Measurements from ENCODE around the gene NOP56. TPM values are rescaled to one million over a fixed set of nuclear protein-coding genes. Genes with fewer than 3 reads are reported as not detected.
"Not testable (repeated sequence)": the region's sequence is repeated elsewhere in the genome, so short reads cannot be mapped to it uniquely, and the experiment has no call there.

NOP56 gene
- total and polyA plus RNA-seq, 4 donors: 46.8 to 138 (median 85.0) TPM

DNA sequence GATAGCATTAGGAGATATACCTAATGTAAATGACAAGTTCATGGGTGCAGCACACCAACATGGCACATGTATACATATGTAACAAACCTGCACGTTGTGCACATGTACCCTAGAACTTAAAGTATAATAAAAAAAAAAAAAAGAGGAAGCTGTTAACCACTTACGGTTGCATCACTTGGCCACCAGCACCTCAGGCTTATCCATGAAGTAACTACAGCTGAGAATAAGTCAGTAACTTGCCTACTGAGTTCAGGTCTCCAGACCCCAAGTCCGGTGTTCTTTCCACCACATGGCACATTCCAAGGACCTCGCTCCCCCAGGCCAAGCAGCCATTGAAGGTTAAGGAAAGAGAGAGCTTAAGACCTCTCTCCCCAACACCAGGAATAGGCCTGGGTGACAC is 32.4 kb downstream of the NOP56 start:
- ATAC-seq (ENCODE audit: low FRiP score); H3K4me3 ChIP-seq (ENCODE audit: low read length in 2 of 2); H3K36me3 ChIP-seq (ENCODE audit: control insufficient read depth in 1 of 2, insufficient read depth in 2 of 2, low read length in 1 of 2); H3K9me3 ChIP-seq (ENCODE audit: control insufficient read depth, low read length); H3K27me3 ChIP-seq (ENCODE audit: control insufficient read depth in 1 of 2, insufficient read depth in 2 of 2, low read length in 1 of 2); H3K27ac ChIP-seq (ENCODE audit: low read depth in 1 of 2, low read length in 2 of 2); H3K4me1 ChIP-seq (ENCODE audit: control insufficient read depth in 1 of 2, insufficient read depth in 2 of 2, low read length in 2 of 2); intact Hi-C loops (cut with DNase I): not testable (repeated sequence)
- peak in 1 of 2 donors; percentile 37 for DNase-seq
- WGBS, 2 donors: 78 to 83% methylated on average over 3 to 4 of the region's 4 CpGs

DNA sequence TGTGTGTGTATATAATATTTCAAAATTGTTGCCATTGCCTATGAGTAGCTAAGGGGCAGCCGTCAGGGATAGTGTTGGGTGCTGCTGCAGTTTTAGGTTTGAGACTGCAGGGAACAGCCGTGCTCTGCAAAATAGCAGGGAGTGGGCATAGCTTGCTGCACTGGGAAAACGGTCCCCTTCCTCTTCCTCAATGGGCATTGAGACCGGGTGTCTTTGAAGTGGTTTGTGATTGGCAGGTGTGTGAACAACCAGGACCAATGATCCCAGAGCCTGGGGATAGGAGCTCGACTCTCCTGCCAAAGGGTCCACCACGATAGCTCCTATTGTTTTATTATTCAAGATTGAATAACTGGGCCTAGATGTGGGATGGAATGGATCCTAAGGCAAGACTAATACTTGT is 35.1 kb downstream of the NOP56 start:
- Histone ChIP-seq H3K27me3 (ENCODE audit: control insufficient read depth in 1 of 2, insufficient read depth in 2 of 2, low read length in 1 of 2) (no peaks in the 10 kb centered on the region), H3K27ac (ENCODE audit: low read depth in 1 of 2, low read length in 2 of 2) (no peak overlapping the region), H3K4me3 (ENCODE audit: low read length in 2 of 2) (no peak overlapping the region), H3K9me3 (ENCODE audit: control insufficient read depth, low read length) (no peaks in the 10 kb centered on the region), H3K4me1 (ENCODE audit: control insufficient read depth in 1 of 2, insufficient read depth in 2 of 2, low read length in 2 of 2) (no peaks in the 10 kb centered on the region), H3K36me3 (ENCODE audit: control insufficient read depth in 1 of 2, insufficient read depth in 2 of 2, low read length in 1 of 2) (no peaks in the 10 kb centered on the region)
- DNase-seq (peak in 1 of 2 donors; percentile 24), ATAC-seq (ENCODE audit: low FRiP score) (no peak)
- 45 to 55% methylated on average over 6 of the region's 6 CpGs for WGBS, 2 donors
- intact Hi-C loops (cut with DNase I): no loop called here

DNA sequence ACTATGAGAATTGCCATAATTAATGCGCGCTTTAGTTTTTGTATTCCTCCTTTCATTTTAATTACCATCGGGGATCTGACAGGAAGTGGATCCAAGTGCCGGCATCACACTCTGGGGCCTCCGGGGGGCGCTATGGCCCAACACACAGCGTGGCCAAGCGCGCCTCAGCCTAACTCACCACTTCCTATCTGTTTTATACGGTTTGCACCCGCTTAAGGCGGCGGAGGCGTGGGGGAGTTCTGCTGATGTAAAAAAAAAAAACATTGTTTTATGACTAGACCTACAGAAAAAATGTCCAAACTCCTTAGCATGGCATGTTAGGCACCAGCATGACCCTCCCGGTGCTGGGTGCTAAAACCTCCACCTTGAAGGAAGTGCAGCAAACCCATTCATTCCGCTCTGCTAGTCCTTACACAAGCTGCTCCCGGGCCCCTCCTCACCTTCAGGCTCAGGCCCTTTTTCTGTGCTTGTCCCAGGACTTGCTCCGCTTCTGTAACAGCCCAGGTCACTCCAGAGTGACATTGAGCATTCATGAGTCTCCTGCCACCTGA is 35.7 kb downstream of the NOP56 start:
- Histone ChIP-seq H3K9me3 (ENCODE audit: control insufficient read depth, low read length) (no peaks in the 10 kb centered on the region), H3K36me3 (ENCODE audit: control insufficient read depth in 1 of 2, insufficient read depth in 2 of 2, low read length in 1 of 2) (no peaks in the 10 kb centered on the region), H3K4me3 (ENCODE audit: low read length in 2 of 2) (no peak overlapping the region), H3K27ac (ENCODE audit: low read depth in 1 of 2, low read length in 2 of 2) (no peak overlapping the region), H3K4me1 (ENCODE audit: control insufficient read depth in 1 of 2, insufficient read depth in 2 of 2, low read length in 2 of 2) (no peaks in the 10 kb centered on the region), H3K27me3 (ENCODE audit: control insufficient read depth in 1 of 2, insufficient read depth in 2 of 2, low read length in 1 of 2) (no peaks in the 10 kb centered on the region)
- DNase-seq (peak in 1 of 2 donors; percentile 78), ATAC-seq (ENCODE audit: low FRiP score) (no peak)
- WGBS, 2 donors: 32 to 38% methylated on average over 18 of the region's 18 CpGs
- intact Hi-C loops (cut with DNase I): no loop called here

DNA sequence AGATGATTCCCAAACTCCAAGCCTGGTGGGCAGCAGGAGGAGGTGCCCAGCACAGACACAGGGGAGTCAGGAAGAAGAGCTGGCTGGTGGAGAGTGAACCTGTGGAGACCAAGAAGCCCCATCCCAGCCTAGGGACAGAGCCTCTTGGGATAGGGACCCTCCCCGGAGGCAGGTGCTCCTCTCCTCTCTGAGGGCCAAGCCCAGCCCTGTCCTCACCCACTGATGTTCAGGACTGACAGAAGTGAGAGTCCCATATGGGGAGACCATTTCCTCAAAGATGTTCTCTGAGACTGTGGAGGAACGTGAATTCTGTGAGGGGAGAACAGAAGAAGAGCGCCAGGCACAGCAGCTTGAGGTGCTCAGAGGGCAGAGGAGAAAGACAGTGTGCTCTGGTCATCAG is 37.8 kb downstream of the NOP56 start:
- no peak for ATAC-seq (ENCODE audit: low FRiP score)
- no peaks in the 10 kb centered on the region for H3K4me1 ChIP-seq (ENCODE audit: control insufficient read depth in 1 of 2, insufficient read depth in 2 of 2, low read length in 2 of 2)
- peak in 1 of 2 donors; percentile 32 for DNase-seq
- 90 to 91% methylated on average over 3 of the region's 3 CpGs for WGBS, 2 donors
- no peaks in the 10 kb centered on the region for H3K27me3 ChIP-seq (ENCODE audit: control insufficient read depth in 1 of 2, insufficient read depth in 2 of 2, low read length in 1 of 2)
- no peak overlapping the region for H3K4me3 ChIP-seq (ENCODE audit: low read length in 2 of 2)
- H3K27ac ChIP-seq (ENCODE audit: low read depth in 1 of 2, low read length in 2 of 2): no peak overlapping the region
- intact Hi-C loops (cut with DNase I): loop anchor here in 1 of 2 donors (5.0 kb wide), 1 partner anchor 162 kb away; no protein-coding TSS in a partner anchor
- H3K36me3 ChIP-seq (ENCODE audit: control insufficient read depth in 1 of 2, insufficient read depth in 2 of 2, low read length in 1 of 2): no peaks in the 10 kb centered on the region
- H3K9me3 ChIP-seq (ENCODE audit: control insufficient read depth, low read length): no peaks in the 10 kb centered on the region

DNA sequence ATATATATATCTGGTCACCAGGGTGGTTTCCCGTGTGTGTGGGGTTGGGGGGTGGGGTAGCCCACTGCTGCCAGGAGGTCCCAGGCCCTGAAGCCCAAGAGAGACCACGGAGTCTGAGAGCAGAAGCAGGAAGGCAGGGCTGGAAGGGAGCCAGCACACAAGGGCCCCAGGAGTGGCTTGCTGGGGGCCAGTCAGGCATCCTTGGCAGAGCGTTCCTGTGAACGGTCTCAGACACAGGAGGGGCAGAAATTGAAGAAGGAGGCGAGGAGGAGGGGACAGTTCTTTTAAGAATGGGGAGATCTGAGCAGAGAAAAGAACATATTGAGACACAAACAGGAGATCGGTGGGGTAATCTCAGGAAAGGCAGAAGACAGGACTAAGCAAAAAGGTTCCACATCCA is 38.3 kb downstream of the NOP56 start:
- WGBS, 2 donors: 83 to 84% methylated on average over 6 of the region's 6 CpGs
- H3K27me3 ChIP-seq (ENCODE audit: control insufficient read depth in 1 of 2, insufficient read depth in 2 of 2, low read length in 1 of 2): no peaks in the 10 kb centered on the region
- DNase-seq (peak in 1 of 2 donors; percentile 72), ATAC-seq (ENCODE audit: low FRiP score) (no peak)
- H3K4me1 ChIP-seq (ENCODE audit: control insufficient read depth in 1 of 2, insufficient read depth in 2 of 2, low read length in 2 of 2): no peaks in the 10 kb centered on the region
- no peaks in the 10 kb centered on the region for H3K9me3 ChIP-seq (ENCODE audit: control insufficient read depth, low read length)
- H3K27ac ChIP-seq (ENCODE audit: low read depth in 1 of 2, low read length in 2 of 2): no peak overlapping the region
- no peak overlapping the region for H3K4me3 ChIP-seq (ENCODE audit: low read length in 2 of 2)
- no peaks in the 10 kb centered on the region for H3K36me3 ChIP-seq (ENCODE audit: control insufficient read depth in 1 of 2, insufficient read depth in 2 of 2, low read length in 1 of 2)
- intact Hi-C loops (cut with DNase I): loop anchor here in 1 of 2 donors (5.0 kb wide), 1 partner anchor 162 kb away; no protein-coding TSS in a partner anchor

DNA sequence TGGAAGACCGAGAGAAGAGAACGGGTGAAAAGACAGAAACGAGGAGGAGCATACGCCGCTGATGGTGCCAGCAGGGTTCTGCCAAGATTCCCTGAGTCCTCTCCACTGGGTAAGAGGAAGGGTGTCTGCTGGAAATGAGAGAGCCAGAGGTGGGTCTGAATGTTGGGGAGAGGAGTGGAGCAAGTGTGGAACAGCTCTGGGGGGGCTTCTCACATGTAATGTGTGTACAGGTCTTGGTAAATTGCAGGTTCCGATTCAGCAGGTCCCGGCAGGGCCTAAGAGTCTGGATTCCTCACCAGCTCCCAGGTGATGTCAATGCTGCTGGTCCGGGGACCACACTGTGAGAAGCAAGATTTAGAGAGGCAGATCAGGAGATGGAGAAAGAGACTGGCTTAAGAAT is 38.7 kb downstream of the NOP56 start:
- no peaks in the 10 kb centered on the region for H3K27me3 ChIP-seq (ENCODE audit: control insufficient read depth in 1 of 2, insufficient read depth in 2 of 2, low read length in 1 of 2)
- no peaks in the 10 kb centered on the region for H3K4me1 ChIP-seq (ENCODE audit: control insufficient read depth in 1 of 2, insufficient read depth in 2 of 2, low read length in 2 of 2)
- H3K36me3 ChIP-seq (ENCODE audit: control insufficient read depth in 1 of 2, insufficient read depth in 2 of 2, low read length in 1 of 2): no peaks in the 10 kb centered on the region
- intact Hi-C loops (cut with DNase I): loop anchor here in 1 of 2 donors (5.0 kb wide), 1 partner anchor 161 kb away; no protein-coding TSS in a partner anchor
- ATAC-seq (ENCODE audit: low FRiP score) (no peak), DNase-seq (peak in 1 of 2 donors; percentile 23)
- 83 to 85% methylated on average over 8 of the region's 8 CpGs for WGBS, 2 donors
- no peak overlapping the region for H3K4me3 ChIP-seq (ENCODE audit: low read length in 2 of 2)
- no peak overlapping the region for H3K27ac ChIP-seq (ENCODE audit: low read depth in 1 of 2, low read length in 2 of 2)
- no peaks in the 10 kb centered on the region for H3K9me3 ChIP-seq (ENCODE audit: control insufficient read depth, low read length)

DNA sequence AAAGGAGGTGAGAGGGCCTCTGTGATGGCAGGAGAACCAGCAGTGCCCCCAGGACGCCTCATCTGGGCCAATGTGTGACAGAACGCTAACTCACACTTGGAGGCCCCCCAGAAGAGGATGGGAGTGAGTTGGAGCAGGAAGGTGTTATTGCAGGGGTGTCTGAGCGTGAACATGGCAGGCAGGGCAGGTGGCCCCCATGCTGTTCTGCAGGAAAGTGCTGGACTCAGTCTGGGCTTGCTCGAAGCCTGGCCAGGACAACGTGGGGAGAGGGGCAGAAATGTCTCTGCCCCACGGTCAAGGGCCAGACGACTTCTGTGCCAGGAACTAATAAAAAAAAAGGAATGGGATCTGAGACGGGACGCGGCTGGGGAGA is 39.2 kb downstream of the NOP56 start:
- Histone ChIP-seq H3K4me1 (ENCODE audit: control insufficient read depth in 1 of 2, insufficient read depth in 2 of 2, low read length in 2 of 2) (no peaks in the 10 kb centered on the region), H3K27ac (ENCODE audit: low read depth in 1 of 2, low read length in 2 of 2) (peak overlapping the region in 1 of 2 donors; percentile 53), H3K27me3 (ENCODE audit: control insufficient read depth in 1 of 2, insufficient read depth in 2 of 2, low read length in 1 of 2) (no peaks in the 10 kb centered on the region), H3K4me3 (ENCODE audit: low read length in 2 of 2) (no peak overlapping the region), H3K36me3 (ENCODE audit: control insufficient read depth in 1 of 2, insufficient read depth in 2 of 2, low read length in 1 of 2) (no peaks in the 10 kb centered on the region), H3K9me3 (ENCODE audit: control insufficient read depth, low read length) (no peaks in the 10 kb centered on the region)
- no peak for ATAC-seq (ENCODE audit: low FRiP score)
- intact Hi-C loops (cut with DNase I): loop anchor here in 1 of 2 donors (5.0 kb wide), 1 partner anchor 161 kb away; no protein-coding TSS in a partner anchor
- 50 to 52% methylated on average over 10 of the region's 10 CpGs for WGBS, 2 donors
- peak in 1 of 2 donors; percentile 62 for DNase-seq

DNA sequence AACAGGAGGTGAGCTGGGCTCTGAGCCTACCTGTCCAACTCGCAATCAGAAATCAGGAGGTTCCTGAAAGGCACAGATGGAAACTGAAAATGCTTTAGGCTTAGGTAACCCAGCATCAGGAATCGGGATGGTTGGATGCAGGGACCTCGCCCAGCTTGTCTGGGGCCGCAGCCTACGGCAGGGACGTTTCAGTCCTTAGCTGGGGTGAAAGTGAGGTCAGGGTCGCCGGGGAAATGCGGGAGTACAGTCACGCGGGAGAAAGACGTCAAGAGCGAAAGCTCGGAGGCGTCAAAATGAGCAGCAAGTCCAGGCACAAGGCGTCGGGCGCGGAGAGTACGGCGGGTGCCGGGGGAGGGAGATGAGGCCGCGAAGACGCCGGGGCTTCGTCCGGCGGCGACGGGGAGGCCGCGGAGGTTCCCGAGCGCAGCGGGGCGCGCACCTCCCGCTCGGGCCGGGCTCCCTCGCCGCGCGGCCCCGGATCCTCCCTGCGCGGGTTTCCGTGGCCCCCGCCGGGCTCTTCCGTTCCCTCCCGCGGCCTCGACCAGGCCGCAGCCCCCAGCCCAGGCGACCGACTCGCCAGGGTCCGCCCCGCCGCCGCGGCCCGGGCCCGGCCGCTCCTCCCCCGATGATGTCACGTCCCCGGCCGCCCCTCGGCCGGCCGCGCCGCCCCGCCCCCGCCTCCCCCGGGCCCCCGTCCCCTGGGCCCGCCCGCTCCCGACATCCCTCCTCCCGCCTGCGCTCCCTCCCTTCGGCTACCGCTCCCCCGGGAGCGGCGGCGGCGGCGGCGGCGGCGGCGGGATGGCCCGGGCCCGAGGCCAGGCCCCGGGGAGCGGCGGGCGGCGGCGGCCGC is 39.8 kb downstream of the NOP56 start, which contains the start of gene EBF4:
EBF4 (plus strand) TSS at position 745 of the 850 bp plus-strand sequence. CDS start 866 bp downstream, outside the sequence.
- DNase-seq: peak; percentile 57 to 88
- intact Hi-C loops (cut with DNase I): loop anchor here in 1 of 2 donors (5.0 kb wide), 1 partner anchor 160 kb away; no protein-coding TSS in a partner anchor

More for the DNA sequence above, 39.8 kb downstream of the NOP56 start, which contains the start of gene EBF4:
- Histone ChIP-seq H3K27me3 (ENCODE audit: control insufficient read depth in 1 of 2, insufficient read depth in 2 of 2, low read length in 1 of 2) (no peaks in the 10 kb centered on the region), H3K4me1 (ENCODE audit: control insufficient read depth in 1 of 2, insufficient read depth in 2 of 2, low read length in 2 of 2) (no peaks in the 10 kb centered on the region), H3K9me3 (ENCODE audit: control insufficient read depth, low read length) (no peaks in the 10 kb centered on the region), H3K4me3 (ENCODE audit: low read length in 2 of 2) (peak within 1 kb of the TSS; percentile 68 to 81), H3K36me3 (ENCODE audit: control insufficient read depth in 1 of 2, insufficient read depth in 2 of 2, low read length in 1 of 2) (no peaks in the 10 kb centered on the region), H3K27ac (ENCODE audit: low read depth in 1 of 2, low read length in 2 of 2) (peak within 1 kb of the TSS; percentile 7 to 53)
- 3 to 5% methylated on average over 41 to 106 of the region's 106 CpGs for WGBS, 2 donors
- peak; percentile 53 for ATAC-seq (ENCODE audit: low FRiP score)
